ENCODE results near the gene PHLDB1.

Gene PHLDB1

GRCh38 chr11:118689852-118690552 lies 82.6 kb downstream of the PHLDB1 start:
- ChIA-PET CTCF (interaction anchor here (0.8 to 3.9 kb wide), 31 partner anchors 9 to 250 kb away, joined by 3 to 22 read pairs (median 4); partner anchors contain the start of genes BCL9L, CXCR5 and DDX6), POLR2A (no interaction called here)
- H3K4me3 ChIP-seq (ENCODE audit: control insufficient read depth in 1 of 7, extremely low read depth in 1 of 7, insufficient read depth in 4 of 7, low read depth in 2 of 7, low read length in 6 of 7) = peak overlapping the region in 6 of 7 experiments; percentile 57 to 80 (median 70)
- peaks cover 0 to 36% (median 26%) of the 10 kb centered on the region in 4 experiments for H3K4me1 ChIP-seq (ENCODE audit: control extremely low read depth in 1 of 4, control insufficient read depth in 4 of 4, insufficient read depth in 4 of 4, low read length in 3 of 4)
- H3K27me3 ChIP-seq (replicated peaks in 2 of 5; ENCODE audit: control insufficient read depth in 4 of 5, insufficient read depth in 5 of 5, low read length in 4 of 5) = no peaks in the 10 kb centered on the region
- no peaks in the 10 kb centered on the region for H3K36me3 ChIP-seq (ENCODE audit: control insufficient read depth in 4 of 4, insufficient read depth in 4 of 4, low read length in 3 of 4)
- peak; percentile 89 to 92 (median 91) for DNase-seq
- H3K27ac ChIP-seq (ENCODE audit: insufficient read depth in 1 of 2, low read depth in 1 of 2, low read length in 2 of 2, poor library complexity in 1 of 2, severe bottlenecking in 2 of 2) = no peak overlapping the region
- 9% methylated on average over 27 of the region's 30 CpGs for WGBS (ENCODE audit: insufficient coverage)
- no peaks in the 10 kb centered on the region for H3K9me3 ChIP-seq (ENCODE audit: control extremely low read depth in 1 of 5, control insufficient read depth in 4 of 5, insufficient read depth in 2 of 5, low read depth in 1 of 5, low read length in 4 of 5)

DNA sequence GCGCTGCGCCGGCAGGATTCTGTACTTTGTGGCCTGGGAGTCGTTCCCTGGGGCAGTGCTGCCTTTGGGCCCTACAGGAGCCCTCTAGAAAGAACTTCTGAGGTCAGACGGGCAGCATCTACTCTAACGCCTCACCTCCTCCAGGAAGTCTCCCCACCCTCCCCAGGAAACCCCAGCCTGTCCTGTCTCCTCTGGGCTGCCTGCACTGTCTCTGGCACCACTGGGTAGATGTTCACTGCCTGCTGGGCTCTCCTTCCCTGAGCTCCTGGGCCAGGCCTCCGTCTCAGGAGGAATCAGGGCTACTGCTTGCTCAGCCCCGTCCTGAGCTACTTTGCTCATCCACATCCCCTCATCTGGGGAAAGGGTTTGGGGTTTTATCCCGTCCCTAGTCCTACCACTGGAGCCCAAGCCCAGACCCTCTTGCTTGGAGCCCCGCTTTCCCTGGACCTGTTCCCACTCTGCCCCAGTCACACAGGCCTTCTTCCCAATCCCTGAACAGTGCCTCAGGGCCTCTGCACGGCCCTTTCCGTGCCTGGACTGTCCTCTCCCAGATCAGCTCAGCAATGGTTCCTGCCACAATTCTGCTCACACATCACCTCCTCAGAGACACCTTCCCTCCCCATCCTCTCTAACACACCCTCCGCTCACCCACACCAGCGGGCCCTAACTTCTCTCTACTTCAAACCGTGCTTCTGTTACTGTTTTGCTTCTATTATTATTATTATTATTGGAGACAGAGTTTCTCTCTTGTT lies 83.3 kb downstream of the PHLDB1 start:
- H3K36me3 ChIP-seq (ENCODE audit: control insufficient read depth in 4 of 4, insufficient read depth in 4 of 4, low read length in 3 of 4) = no peaks in the 10 kb centered on the region
- WGBS (ENCODE audit: insufficient coverage) = 82% methylated on average over 9 of the region's 15 CpGs
- ChIA-PET POLR2A (no interaction called here), CTCF (interaction anchor here (0.8 to 3.9 kb wide), 17 partner anchors 10 to 242 kb away, joined by 3 to 22 read pairs (median 4); no protein-coding TSS in a partner anchor)
- no peak for DNase-seq
- no peaks in the 10 kb centered on the region for H3K9me3 ChIP-seq (ENCODE audit: control extremely low read depth in 1 of 5, control insufficient read depth in 4 of 5, insufficient read depth in 2 of 5, low read depth in 1 of 5, low read length in 4 of 5)
- H3K4me3 ChIP-seq (ENCODE audit: control insufficient read depth in 1 of 7, extremely low read depth in 1 of 7, insufficient read depth in 4 of 7, low read depth in 2 of 7, low read length in 6 of 7) = peak overlapping the region in 2 of 7 experiments; percentile 68 to 77
- H3K27me3 ChIP-seq (replicated peaks in 2 of 5; ENCODE audit: control insufficient read depth in 4 of 5, insufficient read depth in 5 of 5, low read length in 4 of 5) = no peaks in the 10 kb centered on the region
- no peak overlapping the region for H3K27ac ChIP-seq (ENCODE audit: insufficient read depth in 1 of 2, low read depth in 1 of 2, low read length in 2 of 2, poor library complexity in 1 of 2, severe bottlenecking in 2 of 2)
- peaks cover 0 to 36% (median 26%) of the 10 kb centered on the region in 4 experiments for H3K4me1 ChIP-seq (ENCODE audit: control extremely low read depth in 1 of 4, control insufficient read depth in 4 of 4, insufficient read depth in 4 of 4, low read length in 3 of 4)

DNA sequence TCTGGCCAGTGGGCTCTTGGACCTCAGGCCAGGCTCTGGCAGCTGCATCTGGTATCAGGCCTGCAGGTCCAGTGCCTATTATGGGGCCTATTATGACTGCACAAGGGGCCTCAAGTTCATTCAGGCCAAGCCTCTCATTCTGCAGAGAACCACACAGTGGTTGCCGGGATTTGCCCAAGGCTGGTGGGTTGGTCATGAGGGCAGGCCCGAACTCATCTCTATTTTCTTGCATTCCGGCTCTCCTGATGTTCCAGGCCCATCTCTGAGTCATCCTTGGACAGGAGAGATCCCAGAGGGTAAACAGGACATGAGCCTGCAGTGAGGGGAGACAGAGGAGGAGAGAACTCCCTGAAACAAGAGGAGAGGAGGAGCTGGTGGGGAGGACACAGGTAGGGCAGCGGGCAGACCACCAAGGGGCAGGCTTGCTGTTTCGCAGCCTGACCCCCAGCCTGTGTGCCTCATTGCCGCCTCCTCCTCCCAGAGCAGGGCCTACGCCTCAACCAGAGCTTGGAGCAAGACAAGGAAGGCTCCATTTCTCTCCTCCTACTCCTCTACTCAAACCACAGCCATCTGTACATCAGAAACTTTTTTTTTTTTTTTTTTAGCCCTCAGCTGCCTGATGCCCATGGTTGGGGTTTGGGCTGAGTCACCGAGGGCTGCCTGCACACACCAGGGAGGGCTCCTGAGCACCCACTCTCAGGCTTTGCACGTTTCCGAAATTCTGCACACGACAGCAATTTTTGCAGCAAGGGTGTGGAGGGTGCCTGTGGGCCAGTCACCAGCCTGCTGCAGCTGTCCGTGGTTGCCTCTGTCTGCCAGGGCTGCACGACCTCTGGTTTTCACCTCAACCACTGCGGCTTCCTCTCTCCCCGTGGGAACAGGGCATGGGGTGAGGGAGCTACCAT lies 84.8 kb downstream of the PHLDB1 start:
- Histone ChIP-seq H3K27me3 (replicated peaks in 2 of 5; ENCODE audit: control insufficient read depth in 4 of 5, insufficient read depth in 5 of 5, low read length in 4 of 5) (no peaks in the 10 kb centered on the region), H3K4me1 (ENCODE audit: control extremely low read depth in 1 of 4, control insufficient read depth in 4 of 4, insufficient read depth in 4 of 4, low read length in 3 of 4) (peaks cover 0 to 36% (median 26%) of the 10 kb centered on the region in 4 experiments), H3K9me3 (ENCODE audit: control extremely low read depth in 1 of 5, control insufficient read depth in 4 of 5, insufficient read depth in 2 of 5, low read depth in 1 of 5, low read length in 4 of 5) (no peaks in the 10 kb centered on the region), H3K36me3 (ENCODE audit: control insufficient read depth in 4 of 4, insufficient read depth in 4 of 4, low read length in 3 of 4) (no peaks in the 10 kb centered on the region), H3K27ac (ENCODE audit: insufficient read depth in 1 of 2, low read depth in 1 of 2, low read length in 2 of 2, poor library complexity in 1 of 2, severe bottlenecking in 2 of 2) (no peak overlapping the region), H3K4me3 (ENCODE audit: control insufficient read depth in 1 of 7, extremely low read depth in 1 of 7, insufficient read depth in 4 of 7, low read depth in 2 of 7, low read length in 6 of 7) (no peak overlapping the region)
- CTCF ChIA-PET = interaction anchor here (0.8 to 5.7 kb wide), 8 partner anchors 13 to 220 kb away, joined by 3 to 34 read pairs (median 4); no protein-coding TSS in a partner anchor
- 39% methylated on average over 10 of the region's 15 CpGs for WGBS (ENCODE audit: insufficient coverage)
- POLR2A ChIA-PET = interaction anchor here (0.9 kb wide), 1 partner anchor 13 kb away, joined by 3 read pairs; no protein-coding TSS in a partner anchor
- peak; percentile 39 to 80 (median 74) for DNase-seq

- Histone ChIP-seq H3K27ac (ENCODE audit: insufficient read depth in 1 of 2, low read depth in 1 of 2, low read length in 2 of 2, poor library complexity in 1 of 2, severe bottlenecking in 2 of 2) (no peak overlapping the region), H3K4me1 (ENCODE audit: control extremely low read depth in 1 of 4, control insufficient read depth in 4 of 4, insufficient read depth in 4 of 4, low read length in 3 of 4) (peaks cover 0 to 32% (median 25%) of the 10 kb centered on the region in 4 experiments), H3K9me3 (ENCODE audit: control extremely low read depth in 1 of 5, control insufficient read depth in 4 of 5, insufficient read depth in 2 of 5, low read depth in 1 of 5, low read length in 4 of 5) (no peaks in the 10 kb centered on the region), H3K4me3 (ENCODE audit: control insufficient read depth in 1 of 7, extremely low read depth in 1 of 7, insufficient read depth in 4 of 7, low read depth in 2 of 7, low read length in 6 of 7) (no peak overlapping the region), H3K27me3 (replicated peaks in 2 of 5; ENCODE audit: control insufficient read depth in 4 of 5, insufficient read depth in 5 of 5, low read length in 4 of 5) (no peaks in the 10 kb centered on the region), H3K36me3 (ENCODE audit: control insufficient read depth in 4 of 4, insufficient read depth in 4 of 4, low read length in 3 of 4) (no peaks in the 10 kb centered on the region)
- DNase-seq = no peak
- 97% methylated on average over 7 of the region's 8 CpGs for WGBS (ENCODE audit: insufficient coverage)
- POLR2A ChIA-PET = no interaction called here
- CTCF ChIA-PET = interaction anchor here (0.8 to 5.7 kb wide), 4 partner anchors 11 to 218 kb away, joined by 3 to 34 read pairs (median 3); no protein-coding TSS in a partner anchor
Measured at GRCh38 chr11:118694185-118694584, 86.8 kb downstream of the PHLDB1 start.

DNA sequence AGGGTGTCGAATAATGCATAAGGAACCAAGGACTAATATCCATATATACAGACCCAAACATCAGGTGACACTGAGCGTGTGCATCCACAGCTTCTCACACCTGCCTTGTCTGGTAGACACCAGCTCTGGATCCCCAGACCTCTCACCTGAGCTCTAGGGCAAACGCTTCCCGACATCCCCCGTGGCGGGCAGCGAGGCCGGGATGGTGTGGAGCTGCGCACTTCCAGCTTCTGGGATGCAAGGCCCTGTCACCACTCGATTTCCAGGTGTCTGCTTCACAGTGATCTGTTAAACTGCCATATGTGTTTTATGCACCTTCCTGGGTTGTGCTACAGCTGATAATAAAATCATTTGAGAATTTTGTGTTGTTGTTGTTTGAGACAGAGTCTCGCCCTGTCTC lies 87.4 kb downstream of the PHLDB1 start:
- no peak overlapping the region for H3K4me3 ChIP-seq (ENCODE audit: control insufficient read depth in 1 of 7, extremely low read depth in 1 of 7, insufficient read depth in 4 of 7, low read depth in 2 of 7, low read length in 6 of 7)
- WGBS (ENCODE audit: insufficient coverage) = 88% methylated on average over 7 of the region's 11 CpGs
- POLR2A ChIA-PET = interaction anchor here (0.6 kb wide), 1 partner anchor 79 kb away, joined by 3 read pairs; no protein-coding TSS in a partner anchor

GRCh38 chr11:118696673-118697226 lies 89.3 kb downstream of the PHLDB1 start:
- Histone ChIP-seq H3K4me3 (ENCODE audit: control insufficient read depth in 1 of 7, extremely low read depth in 1 of 7, insufficient read depth in 4 of 7, low read depth in 2 of 7, low read length in 6 of 7) (no peak overlapping the region), H3K4me1 (ENCODE audit: control extremely low read depth in 1 of 4, control insufficient read depth in 4 of 4, insufficient read depth in 4 of 4, low read length in 3 of 4) (peaks cover 0 to 14% (median 8%) of the 10 kb centered on the region in 4 experiments), H3K9me3 (ENCODE audit: control extremely low read depth in 1 of 5, control insufficient read depth in 4 of 5, insufficient read depth in 2 of 5, low read depth in 1 of 5, low read length in 4 of 5) (peaks cover 0 to 3% (median 0%) of the 10 kb centered on the region in 5 experiments), H3K27me3 (replicated peaks in 2 of 5; ENCODE audit: control insufficient read depth in 4 of 5, insufficient read depth in 5 of 5, low read length in 4 of 5) (no peaks in the 10 kb centered on the region), H3K36me3 (ENCODE audit: control insufficient read depth in 4 of 4, insufficient read depth in 4 of 4, low read length in 3 of 4) (no peaks in the 10 kb centered on the region), H3K27ac (ENCODE audit: insufficient read depth in 1 of 2, low read depth in 1 of 2, low read length in 2 of 2, poor library complexity in 1 of 2, severe bottlenecking in 2 of 2) (no peak overlapping the region)
- POLR2A ChIA-PET = interaction anchor here (0.6 kb wide), 1 partner anchor 452 kb away, joined by 3 read pairs; no protein-coding TSS in a partner anchor
- CTCF ChIA-PET = interaction anchor here (5.7 kb wide), 1 partner anchor 9 kb away, joined by 34 read pairs; no protein-coding TSS in a partner anchor
- WGBS (ENCODE audit: insufficient coverage) = 96% methylated on average over 6 of the region's 7 CpGs
- no peak for DNase-seq

More for the DNA sequence above, 87.4 kb downstream of the PHLDB1 start:
- Histone ChIP-seq H3K36me3 (ENCODE audit: control insufficient read depth in 4 of 4, insufficient read depth in 4 of 4, low read length in 3 of 4) (no peaks in the 10 kb centered on the region), H3K9me3 (ENCODE audit: control extremely low read depth in 1 of 5, control insufficient read depth in 4 of 5, insufficient read depth in 2 of 5, low read depth in 1 of 5, low read length in 4 of 5) (no peaks in the 10 kb centered on the region), H3K27ac (ENCODE audit: insufficient read depth in 1 of 2, low read depth in 1 of 2, low read length in 2 of 2, poor library complexity in 1 of 2, severe bottlenecking in 2 of 2) (no peak overlapping the region), H3K27me3 (replicated peaks in 2 of 5; ENCODE audit: control insufficient read depth in 4 of 5, insufficient read depth in 5 of 5, low read length in 4 of 5) (no peaks in the 10 kb centered on the region), H3K4me1 (ENCODE audit: control extremely low read depth in 1 of 4, control insufficient read depth in 4 of 4, insufficient read depth in 4 of 4, low read length in 3 of 4) (peaks cover 0 to 28% (median 21%) of the 10 kb centered on the region in 4 experiments)
- CTCF ChIA-PET = interaction anchor here (0.8 to 5.7 kb wide), 2 partner anchors 11 to 51 kb away, joined by 3 to 34 read pairs; no protein-coding TSS in a partner anchor
- DNase-seq = no peak
